Stimulated activated CD4-positive, alpha-beta T cell treated with anti-CD3 and anti-CD28 coated beads, Interleukin-15, amount 100 ng/mL, for 24 hours (primary cell): ENCODE results near the gene CRAT.
"Not testable (repeated sequence)": the region's sequence is repeated elsewhere in the genome, so short reads cannot be mapped to it uniquely, and the experiment has no call there.

Experiments
- DNase-seq: peaks from one replicate; pipeline ENCODE4 v3.0.0-alpha.2; 2020

CRAT gene

DNA sequence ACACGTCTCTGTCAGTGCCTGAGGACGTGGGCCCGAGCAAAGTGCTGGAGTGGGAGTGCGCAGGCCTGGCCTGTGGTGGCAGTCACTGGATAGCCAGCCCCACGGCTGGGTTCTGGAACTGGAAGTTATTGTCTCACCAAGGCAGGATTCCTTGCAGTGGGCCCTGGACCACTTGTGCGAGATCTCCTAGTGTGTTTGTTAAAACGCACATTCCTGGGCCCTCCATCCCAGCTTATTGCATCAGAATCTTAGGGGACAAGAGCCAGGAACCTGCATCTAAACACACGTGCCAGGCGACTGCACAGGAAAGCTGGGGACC, 27.5 kb upstream of the CRAT start:
- DNase-seq: no peak

GRCh38 chr9:129137292-129138143, 26.9 kb upstream of the CRAT start:
- DNase-seq: no peak

DNA sequence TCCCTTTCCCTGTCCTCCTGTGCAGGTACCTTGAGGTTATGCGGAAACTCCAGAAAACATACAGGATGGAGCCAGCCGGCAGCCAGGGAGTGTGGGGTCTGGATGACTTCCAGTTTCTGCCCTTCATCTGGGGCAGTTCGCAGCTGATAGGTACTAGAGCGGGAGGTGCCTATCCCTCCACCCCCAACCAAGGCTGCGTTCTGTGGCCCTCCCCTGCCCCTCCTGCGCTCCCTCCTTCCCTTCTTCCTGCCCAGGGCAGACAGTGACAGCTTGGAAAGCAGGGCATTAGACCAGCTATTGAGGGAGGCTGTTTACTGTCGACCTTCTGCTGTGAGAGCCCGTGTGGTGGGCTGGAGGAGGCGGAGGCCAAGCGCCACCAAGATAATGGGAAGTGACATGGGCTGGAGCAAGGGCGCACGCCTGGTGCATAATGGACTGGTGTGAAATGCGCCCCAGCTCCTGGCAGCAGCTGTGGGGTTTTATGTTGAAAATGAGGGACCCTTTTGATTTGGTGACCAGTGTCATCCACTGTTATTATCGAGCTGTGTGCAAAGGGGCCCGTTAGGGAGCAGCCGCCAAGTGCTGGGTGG, 25.9 kb upstream of the CRAT start:
- DNase-seq: no peak

- no peak for DNase-seq
Measured at GRCh38 chr9:129135476-129135875, 24.9 kb upstream of the CRAT start.

DNA sequence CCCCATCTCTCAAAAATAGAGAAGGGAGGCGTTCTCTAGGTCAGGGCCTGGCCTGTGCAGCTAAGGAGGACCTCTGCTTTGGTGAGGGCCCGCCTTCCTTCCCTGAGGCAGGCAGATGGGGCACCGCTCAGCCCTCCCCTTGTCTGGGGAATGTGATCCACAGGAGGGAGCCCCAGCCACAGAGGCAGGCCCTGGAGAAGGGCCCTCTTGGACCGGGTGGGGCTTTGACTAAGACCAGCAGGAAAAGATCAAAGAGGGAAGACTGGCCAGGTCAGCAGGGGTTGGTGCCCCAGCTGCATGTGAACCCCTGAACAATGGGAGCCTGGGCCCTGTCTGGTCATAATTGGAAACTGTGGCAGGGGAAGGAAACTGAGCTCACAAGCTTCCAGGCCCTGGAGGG, 22.5 kb upstream of the CRAT start:
- no peak for DNase-seq

GRCh38 chr9:129131300-129132145, 20.9 kb upstream of the CRAT start:
- peak; percentile 88 for DNase-seq

DNA sequence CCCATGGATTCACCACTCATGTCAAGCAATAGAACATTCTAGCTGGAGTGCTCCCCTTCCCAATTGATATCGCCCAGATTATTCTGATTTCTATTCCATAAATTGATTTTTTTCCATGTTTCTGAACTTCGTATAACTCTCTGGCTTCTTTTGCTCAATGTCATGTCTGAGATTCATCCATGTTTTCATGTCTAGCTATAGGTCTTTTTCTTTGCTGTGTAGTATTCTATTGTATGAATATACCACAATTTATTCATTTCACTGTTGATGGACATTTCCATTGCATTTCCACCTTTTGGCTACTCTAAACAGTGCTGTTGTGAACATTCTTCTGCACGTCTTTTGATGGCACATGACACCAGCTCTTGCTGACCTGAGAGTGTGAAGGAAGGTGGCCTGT, 20.2 kb upstream of the CRAT start:
- DNase-seq: no peak

DNA sequence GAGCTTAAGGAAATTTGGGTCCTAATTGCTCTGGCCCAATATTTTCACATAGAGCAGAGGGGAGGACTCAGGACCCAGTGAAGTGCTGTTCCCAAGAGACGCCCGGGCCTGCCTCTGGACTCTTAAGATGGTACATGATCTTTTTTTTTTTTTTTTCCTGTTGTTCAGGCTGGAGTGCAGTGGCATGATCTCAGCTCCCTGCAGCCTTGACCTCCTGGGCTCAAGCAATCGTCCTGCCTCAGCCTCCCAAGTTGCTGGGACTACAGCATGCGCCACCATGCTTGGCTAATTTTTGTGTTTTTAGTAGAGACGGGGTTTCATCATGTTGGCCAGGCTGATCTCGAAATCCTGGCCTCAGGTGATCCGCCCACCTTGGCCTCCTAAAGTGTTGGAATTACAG, 19.7 kb upstream of the CRAT start:
- not testable (repeated sequence) for DNase-seq

DNA sequence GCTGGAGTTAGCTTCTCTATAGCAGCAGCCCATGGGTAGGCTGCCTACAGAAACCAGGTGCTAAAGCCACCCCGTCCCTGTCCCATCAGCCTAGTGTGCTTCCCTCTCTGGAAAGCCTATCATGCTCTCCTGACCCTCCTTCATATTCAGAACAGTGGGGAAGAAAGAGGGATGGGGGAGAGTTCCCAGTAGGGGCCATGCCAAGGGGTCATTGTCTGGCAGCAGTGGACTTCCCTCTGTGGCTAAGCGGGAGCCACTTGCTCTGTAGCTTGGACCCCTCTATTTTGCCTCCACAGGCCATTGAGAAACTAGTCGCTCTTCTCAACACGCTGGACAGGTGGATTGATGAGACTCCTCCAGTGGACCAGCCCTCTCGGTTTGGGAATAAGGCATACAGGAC, 18.1 kb upstream of the CRAT start:
- DNase-seq: no peak

DNA sequence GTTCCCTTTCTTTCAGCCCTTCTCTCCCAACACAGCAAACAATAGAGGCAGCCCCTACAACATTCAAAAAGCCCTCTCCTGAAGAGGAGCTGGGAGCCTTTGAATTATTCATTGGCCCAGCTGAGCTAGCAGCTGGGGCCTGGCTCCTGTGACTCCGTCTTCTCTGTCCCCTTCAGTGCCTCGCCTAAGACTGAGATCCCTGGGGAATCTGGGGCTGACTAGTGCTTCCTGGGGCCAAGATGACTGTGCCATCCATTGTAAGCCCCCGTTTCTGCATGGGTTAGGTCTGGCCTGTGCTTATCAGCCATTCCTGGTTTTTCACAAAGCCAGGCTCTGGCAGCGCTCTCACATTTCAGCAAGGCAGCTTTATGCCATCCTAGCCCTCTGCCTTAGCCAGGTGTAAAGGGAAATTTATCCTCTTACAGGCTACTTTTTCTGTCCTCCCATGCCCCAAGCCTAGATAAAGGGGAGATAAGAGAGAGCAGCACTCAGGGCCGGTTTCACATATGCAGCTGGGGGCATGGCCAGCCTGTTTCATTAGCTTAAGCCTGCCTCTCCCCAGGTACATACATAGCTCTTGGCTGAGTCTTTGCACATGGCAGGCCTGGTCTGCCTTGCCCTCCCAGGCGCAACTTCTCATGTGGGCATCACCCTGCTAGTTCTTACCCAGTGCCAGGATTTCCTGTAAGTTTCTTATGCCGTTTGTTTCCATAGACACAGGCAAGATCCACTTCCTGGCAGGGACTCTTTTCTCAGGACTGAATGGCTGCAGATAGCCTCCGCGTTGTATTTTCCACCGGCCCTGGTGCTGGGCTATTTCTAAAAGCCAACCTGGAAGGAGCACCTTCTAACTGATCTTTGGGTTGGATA, 16.4 kb upstream of the CRAT start:
- no peak for DNase-seq

DNA sequence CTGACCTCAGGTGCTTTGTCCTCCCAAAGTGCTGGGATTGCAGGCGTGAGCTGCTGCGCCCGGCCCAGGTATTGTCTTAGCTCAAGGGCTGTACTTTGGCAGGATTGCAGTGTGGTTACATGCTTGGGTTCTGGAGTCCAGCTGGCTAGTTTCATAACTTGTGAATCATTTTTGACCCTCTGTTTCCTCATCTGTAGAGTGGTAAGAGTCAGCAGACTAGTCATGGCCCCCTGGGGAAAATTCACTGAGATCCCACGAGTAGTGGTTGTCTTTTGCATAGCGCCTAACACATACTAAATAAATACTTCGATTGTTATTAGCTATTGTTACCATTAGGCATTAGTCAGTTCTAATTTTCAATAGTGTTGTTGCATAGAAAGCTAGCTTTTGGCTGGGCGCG, 14.9 kb upstream of the CRAT start:
- no peak for DNase-seq

DNA sequence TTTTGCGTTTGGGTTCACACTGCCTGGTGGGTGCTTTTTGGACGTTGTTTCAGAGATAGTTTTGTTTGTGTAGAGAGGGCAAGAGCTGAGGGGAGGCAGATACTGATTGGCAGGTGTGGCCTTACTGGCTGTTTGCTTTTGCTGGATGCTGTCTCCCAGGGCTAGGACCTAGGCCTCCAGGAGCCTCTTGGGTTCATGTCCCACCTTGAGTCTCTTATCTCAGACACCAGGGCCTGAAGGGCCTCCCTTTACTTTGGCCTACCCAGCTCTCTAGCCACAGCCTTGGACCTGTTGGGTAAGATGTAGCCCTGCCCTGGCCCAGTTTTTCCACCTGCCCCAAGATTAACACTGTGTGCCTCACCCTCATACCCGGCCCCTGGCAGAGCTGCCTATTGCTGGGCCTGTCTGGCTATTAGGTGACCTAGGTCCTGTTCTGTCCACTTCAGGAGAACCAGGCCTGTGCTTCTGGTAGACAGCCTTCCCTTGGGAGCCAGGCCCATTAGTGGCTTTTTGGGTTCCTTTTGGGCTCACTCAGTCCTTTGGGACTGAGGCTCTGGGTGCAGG, 14.0 kb upstream of the CRAT start:
- DNase-seq: no peak

DNA sequence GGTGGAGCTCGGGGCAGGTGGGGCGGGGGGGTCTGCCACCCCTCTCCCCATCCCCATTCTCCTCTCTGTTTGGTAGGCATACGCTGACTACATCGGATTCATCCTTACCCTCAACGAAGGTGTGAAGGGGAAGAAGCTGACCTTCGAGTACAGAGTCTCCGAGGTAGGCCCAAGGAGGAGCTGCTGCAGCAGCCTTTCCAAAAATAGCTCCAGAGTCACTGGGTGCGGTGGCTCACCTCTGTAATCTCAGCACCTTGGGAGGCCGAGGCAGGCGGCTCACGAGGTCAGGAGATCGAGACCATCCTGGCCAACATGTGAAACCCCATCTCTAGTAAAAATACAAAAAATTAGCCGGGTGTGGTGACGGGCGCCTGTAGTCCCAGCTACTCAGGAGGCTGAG, 12.4 kb upstream of the CRAT start:
- not testable (repeated sequence) for DNase-seq

- no peak for DNase-seq
Measured at GRCh38 chr9:129122133-129122532, 11.5 kb upstream of the CRAT start.

- DNase-seq: no peak
Measured at GRCh38 chr9:129121483-129121882, 10.9 kb upstream of the CRAT start.

- DNase-seq: no peak
Measured at GRCh38 chr9:129118799-129119198, 8.2 kb upstream of the CRAT start.

GRCh38 chr9:129113645-129114304, 3.2 kb upstream of the CRAT start:
- no peak for DNase-seq

- not testable (repeated sequence) for DNase-seq
Measured at GRCh38 chr9:129112526-129112925, 1.9 kb upstream of the CRAT start.

DNA sequence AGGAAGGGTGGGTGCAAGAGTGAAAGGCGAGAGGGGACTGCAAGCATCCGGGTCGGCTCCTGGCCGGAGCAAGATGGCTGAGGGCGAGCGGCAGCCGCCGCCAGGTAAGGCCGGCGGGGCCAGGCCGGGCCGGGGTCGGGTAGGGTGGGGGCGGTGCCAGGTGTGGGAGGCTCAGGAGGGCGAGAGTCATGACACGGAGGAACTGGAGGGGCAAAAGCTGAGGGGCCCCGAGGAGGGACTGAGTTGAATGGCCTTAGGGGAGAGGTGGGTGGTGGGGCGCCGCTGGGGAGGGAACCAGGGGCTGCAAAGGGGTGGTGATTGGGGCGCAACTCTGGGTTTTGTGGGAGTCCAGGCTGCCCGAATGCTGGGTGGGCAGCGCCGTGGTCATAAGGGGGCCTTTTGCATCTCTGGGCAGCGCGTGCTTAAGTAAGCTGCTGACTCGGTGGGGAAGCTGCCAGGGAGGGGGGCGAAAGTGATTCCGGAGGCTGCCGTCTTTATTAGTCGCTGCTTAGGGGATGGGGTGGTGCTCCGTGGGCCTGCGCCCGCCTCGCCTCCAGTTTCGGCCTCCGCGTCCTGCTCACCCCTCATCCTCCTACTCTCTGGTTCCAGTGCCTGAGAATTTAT, 1.0 kb upstream of the CRAT start:
- peak; percentile 46 for DNase-seq

GRCh38 chr9:129109952-129110739, 447 bp downstream of the CRAT start:
- peak; percentile 17 for DNase-seq

DNA sequence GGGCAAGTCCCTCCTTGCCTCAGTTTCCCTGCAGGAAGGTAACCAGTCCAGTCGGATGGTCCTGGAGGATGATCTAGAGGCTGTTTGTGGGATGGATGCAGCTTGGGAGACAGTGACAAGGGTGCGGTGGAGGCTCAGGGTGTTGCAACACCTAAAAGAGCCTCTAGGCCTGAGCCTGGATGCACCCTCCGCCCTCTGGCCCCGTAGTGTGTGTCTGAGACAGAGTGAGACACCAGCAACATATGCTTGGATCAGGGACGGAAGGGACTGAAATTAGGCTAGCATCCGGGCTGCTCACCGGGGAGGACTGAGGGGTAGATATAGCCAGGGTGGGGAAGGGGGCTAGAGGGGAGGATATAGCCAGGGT, 1.1 kb downstream of the CRAT start:
- DNase-seq: peak; percentile 41
